Prostate gland (tissue), 2 donors: ENCODE results near the gene ARMC2. TPM values are rescaled to one million over a fixed set of nuclear protein-coding genes. Genes with fewer than 3 reads are reported as not detected.

Source experiments
- DNase-seq: peaks from one replicate; pipeline ENCODE4 v3.0.0-alpha.2; 2019; ENCODE audit warnings: low spot score
- H3K27ac ChIP-seq, 2 donors: fragments of 200-600 bp; sonication (generic); 2 replicates each; pipeline ENCODE4 v1.5.1; 2017 to 2019
- H3K27me3 ChIP-seq: fragments of 200-600 bp; sonication (generic); replicated peaks from 2 replicates; pipeline ENCODE4 v1.5.1; 2019; ENCODE audit not compliant: insufficient read depth
- H3K36me3 ChIP-seq, 2 donors: fragments of 200-600 bp; sonication (generic); 1 replicate in 1 of 2; 2 replicates in 1 of 2; pipeline versions ENCODE4 v1.5.1 to v1.8.1; 2017 to 2019
- H3K4me1 ChIP-seq: fragments of 200-600 bp; sonication (generic); replicated peaks from 2 replicates; pipeline ENCODE4 v1.5.1; 2019
- H3K4me3 ChIP-seq, 2 donors: fragments of 200-600 bp; sonication (generic); 2 replicates each; pipeline ENCODE4 v1.5.1; 2017 to 2019
- H3K9me3 ChIP-seq: fragments of 200-600 bp; sonication (generic); 2 replicates; pipeline ENCODE4 v1.5.1; 2017
- CTCF ChIP-seq, 4 experiments: fragments of 200-600 bp in 2 of 4; fragments of 450-650 bp in 2 of 4; sonication (generic) in 2 of 4; IDR thresholded peaks; 1 replicate in 3 of 4; 2 replicates in 1 of 4; pipeline ENCODE4 v1.5.1; 2016 to 2019; ENCODE audit warnings: antibody characterized with exemption in 4 of 4, mild to moderate bottlenecking in 2 of 4, moderate library complexity in 2 of 4
- POLR2A ChIP-seq: fragments of 450-650 bp; IDR thresholded peaks from one replicate; pipeline ENCODE4 v1.6.1; 2016; ENCODE audit warnings: antibody characterized with exemption, mild to moderate bottlenecking
- POLR2AphosphoS5 ChIP-seq: sonication (generic); formaldehyde crosslinking; IDR thresholded peaks from one replicate; pipeline ENCODE4 v1.6.1; 2017; ENCODE audit warnings: antibody characterized with exemption
- WGBS: methylation state at CpG from one replicate; pipeline ENCODE4 v1.1.5; 2018; 5-methylcytosine and 5-hydroxymethylcytosine counted together
- intact Hi-C: fragments of 100-400 bp; cut with DNase I; formaldehyde crosslinking; loops from one replicate; pipeline ENCODE4 v1.14.2; 2022
- total RNA-seq, 2 donors: library from RNA; depleted of rRNA; stranded (reverse); fragments of >200 nt; gene quantifications; one replicate each; pipeline ENCODE4 v1.1.0, GENCODE V29; 2016

The ARMC2 gene
- total RNA-seq, 2 donors from 2014 or later = 2.0 to 8.4 TPM

DNA sequence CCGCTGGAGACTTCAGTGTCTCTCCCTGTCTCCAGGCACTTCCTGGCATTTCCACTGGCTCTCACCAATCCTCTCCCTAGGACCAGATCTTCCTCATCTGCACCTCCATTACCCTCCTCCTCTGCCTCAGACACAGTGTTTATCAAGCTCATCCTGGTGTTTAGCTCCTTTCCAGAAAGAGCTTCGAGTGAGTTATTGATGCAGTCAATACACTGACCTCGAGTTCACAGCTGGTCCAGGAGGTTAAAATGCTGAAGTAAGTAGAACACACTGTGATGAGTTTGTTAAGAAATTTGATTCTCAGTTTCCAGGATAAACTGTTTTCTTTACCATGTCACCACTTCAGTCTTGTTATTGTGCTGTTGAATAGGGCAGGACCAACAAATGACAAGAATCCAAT lies 42.1 kb upstream of the ARMC2 start:
- no peaks in the 10 kb centered on the region for H3K4me1 ChIP-seq
- intact Hi-C loops = no loop called here
- H3K4me3 ChIP-seq = no peak overlapping the region
- H3K27me3 ChIP-seq = no peaks in the 10 kb centered on the region
- TF ChIP-seq CTCF (IDR thresholded peaks at IDR 0.05) (no peak), POLR2AphosphoS5 (no peak), POLR2A (no peak)
- H3K27ac ChIP-seq = no peak overlapping the region
- WGBS = 50% methylated on average over 3 of the region's 3 CpGs
- H3K9me3 ChIP-seq = no peaks in the 10 kb centered on the region
- no peak for DNase-seq
- H3K36me3 ChIP-seq = no peaks in the 10 kb centered on the region

- no peaks in the 10 kb centered on the region for H3K4me1 ChIP-seq
- no peaks in the 10 kb centered on the region for H3K27me3 ChIP-seq
- no peaks in the 10 kb centered on the region for H3K36me3 ChIP-seq
- H3K4me3 ChIP-seq = no peak overlapping the region
- intact Hi-C loops = no loop called here
- H3K27ac ChIP-seq = no peak overlapping the region
- H3K9me3 ChIP-seq = no peaks in the 10 kb centered on the region
- TF ChIP-seq POLR2A (no peak), POLR2AphosphoS5 (no peak), CTCF (IDR thresholded peaks at IDR 0.05) (no peak)
- WGBS = 95% methylated on average over 4 of the region's 4 CpGs
- DNase-seq = no peak
Observed at GRCh38 chr6:108806665-108807064, 41.6 kb upstream of the ARMC2 start.

DNA sequence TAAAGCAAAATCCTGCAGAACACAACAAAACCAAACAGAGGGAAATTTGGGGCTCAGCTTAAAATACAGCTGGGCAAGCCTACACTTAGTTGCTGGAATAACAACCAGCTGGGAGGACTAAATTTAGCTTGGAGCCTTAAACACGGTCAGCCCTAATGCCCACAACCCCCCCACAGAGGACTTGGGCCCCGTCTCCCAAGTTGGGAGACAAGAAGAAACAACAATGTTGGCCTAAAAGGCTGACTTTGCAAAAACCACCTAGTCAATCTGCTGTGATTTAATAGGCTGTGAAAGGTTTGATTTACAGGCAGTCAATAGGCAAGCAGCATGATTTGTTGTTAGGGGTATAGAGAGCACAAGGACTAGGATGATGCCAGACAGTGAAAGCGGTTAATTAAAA lies 40.3 kb upstream of the ARMC2 start:
- no peak overlapping the region for H3K27ac ChIP-seq
- TF ChIP-seq POLR2AphosphoS5 (no peak), CTCF (IDR thresholded peaks at IDR 0.05) (no peak), POLR2A (no peak)
- DNase-seq = no peak
- no peaks in the 10 kb centered on the region for H3K27me3 ChIP-seq
- H3K9me3 ChIP-seq = no peaks in the 10 kb centered on the region
- H3K36me3 ChIP-seq = no peaks in the 10 kb centered on the region
- no peak overlapping the region for H3K4me3 ChIP-seq
- WGBS = 65% methylated on average over 3 of the region's 3 CpGs
- intact Hi-C loops = no loop called here
- H3K4me1 ChIP-seq = no peaks in the 10 kb centered on the region

GRCh38 chr6:108809211-108809610 lies 39.0 kb upstream of the ARMC2 start:
- Histone ChIP-seq H3K27me3 (no peaks in the 10 kb centered on the region), H3K9me3 (no peaks in the 10 kb centered on the region), H3K36me3 (no peaks in the 10 kb centered on the region), H3K4me1 (no peaks in the 10 kb centered on the region), H3K4me3 (no peak overlapping the region), H3K27ac (no peak overlapping the region)
- intact Hi-C loops = no loop called here
- TF ChIP-seq POLR2A (no peak), CTCF (IDR thresholded peaks at IDR 0.05) (no peak), POLR2AphosphoS5 (no peak)
- DNase-seq = no peak
- WGBS = 90% methylated on average over 2 of the region's 2 CpGs

DNA sequence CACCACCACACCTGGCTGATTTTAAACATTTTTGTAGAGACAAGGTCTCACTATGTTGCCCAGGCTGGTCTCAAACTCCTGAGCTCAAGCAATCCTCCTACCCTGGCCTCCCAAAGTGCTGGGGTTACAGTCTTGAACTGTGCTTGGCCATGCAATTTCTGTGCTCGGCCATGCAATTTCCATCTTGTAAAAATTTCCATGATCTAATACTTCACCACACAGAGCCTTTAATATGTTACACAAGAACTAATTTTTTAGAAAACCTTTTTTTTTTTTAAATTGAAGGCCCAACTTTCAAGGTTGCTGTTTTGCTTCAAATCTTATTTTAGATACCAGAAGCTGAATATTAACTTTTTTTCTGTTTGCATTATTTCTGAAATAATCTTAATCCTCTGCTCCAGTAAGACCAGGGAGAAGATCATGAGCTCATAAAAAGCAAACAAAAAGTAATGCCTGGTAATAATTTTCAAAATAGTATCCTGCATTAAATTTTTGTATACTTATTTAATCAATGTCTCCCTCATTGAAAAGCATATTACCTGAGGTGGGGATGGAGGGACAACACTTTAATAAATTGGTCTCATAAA lies 38.1 kb upstream of the ARMC2 start:
- Histone ChIP-seq H3K27me3 (no peaks in the 10 kb centered on the region), H3K4me1 (no peaks in the 10 kb centered on the region), H3K9me3 (no peaks in the 10 kb centered on the region), H3K4me3 (no peak overlapping the region), H3K27ac (no peak overlapping the region), H3K36me3 (no peaks in the 10 kb centered on the region)
- no peak for DNase-seq
- 95% methylated on average over 1 of the region's 1 CpG for WGBS
- TF ChIP-seq CTCF (IDR thresholded peaks at IDR 0.05) = no peak
- no peak for TF ChIP-seq POLR2AphosphoS5
- TF ChIP-seq POLR2A = no peak
- intact Hi-C loops = no loop called here
